Smooth muscle cell (in vitro differentiated cells): ENCODE data around the gene HOXC5. TPM values are rescaled to one million over a fixed set of nuclear protein-coding genes. Genes with fewer than 3 reads are reported as not detected.

Experiments
- DNase-seq: peaks from one replicate; lab custom pipeline; 2025; ENCODE audit not compliant: unreplicated experiment; lab: John Stamatoyannopoulos, UW
- H2AFZ ChIP-seq: fragments of 200-600 bp; sonication (generic); 2 replicates; pipeline ENCODE4 v1.6.0; 2016; ENCODE audit warnings: antibody characterized with exemption, low read depth, mild to moderate bottlenecking
- H3F3A ChIP-seq: fragments of 200-600 bp; sonication (generic); 2 replicates; pipeline ENCODE4 v1.6.0; 2017; ENCODE audit warnings: antibody characterized with exemption, low read depth
- H3K27ac ChIP-seq: fragments of 200-600 bp; sonication (generic); 2 replicates; pipeline ENCODE4 v1.5.1; 2016; ENCODE audit warnings: low read depth, mild to moderate bottlenecking
- H3K27me3 ChIP-seq: fragments of 200-600 bp; sonication (generic); 2 replicates; pipeline ENCODE4 v1.6.1; 2016; ENCODE audit warnings: low read depth, mild to moderate bottlenecking
- H3K36me3 ChIP-seq: fragments of 200-600 bp; sonication (generic); 2 replicates; pipeline ENCODE4 v1.5.1; 2016; ENCODE audit warnings: low read depth
- H3K4me1 ChIP-seq: fragments of 200-600 bp; sonication (generic); 2 replicates; pipeline ENCODE4 v1.5.1; 2016; ENCODE audit warnings: low read depth
- H3K4me2 ChIP-seq: fragments of 200-600 bp; sonication (generic); 2 replicates; pipeline ENCODE4 v1.6.0; 2016; ENCODE audit warnings: mild to moderate bottlenecking
- H3K4me3 ChIP-seq: fragments of 200-600 bp; sonication (generic); 2 replicates; pipeline ENCODE4 v1.5.1; 2016; ENCODE audit warnings: mild to moderate bottlenecking
- H3K79me2 ChIP-seq: fragments of 200-600 bp; sonication (generic); 2 replicates; pipeline ENCODE4 v1.6.0; 2016; ENCODE audit warnings: low read depth, mild to moderate bottlenecking
- H3K9ac ChIP-seq: fragments of 200-600 bp; sonication (generic); 2 replicates; pipeline ENCODE4 v1.6.0; 2016; ENCODE audit warnings: low read depth
- H3K9me3 ChIP-seq: fragments of 200-600 bp; sonication (generic); replicated peaks from 2 replicates; pipeline ENCODE4 v1.5.1; 2016; ENCODE audit warnings: low read depth
- H4K20me1 ChIP-seq: fragments of 200-600 bp; sonication (generic); 2 replicates; pipeline ENCODE4 v1.6.0; 2016; ENCODE audit warnings: low read depth
- WGBS: methylation state at CpG from one replicate; pipeline ENCODE4 v1.1.7; 2016; ENCODE audit warnings: low lambda C conversion rate; 5-methylcytosine and 5-hydroxymethylcytosine counted together
- polyA plus RNA-seq: library from polyadenylated mRNA; unstranded; fragments of >200 nt; fragmentation: Nextera tagmentation; extraction: Ambion mirVana; gene quantifications from 2 replicates; pipeline ENCODE4 v1.2.1, GENCODE V29; 2016
- total RNA-seq: library from RNA; depleted of rRNA; stranded (reverse); fragments of >200 nt; gene quantifications from 2 replicates; pipeline ENCODE4 v1.2.3, GENCODE V29; 2014
- TF ChIP-seq, protein P1 (sequence below): fragments of 200-600 bp; sonication (generic); IDR thresholded peaks from 2 replicates; pipeline ENCODE4 v1.5.1; 2017; ENCODE audit warnings: borderline replicate concordance, mild to moderate bottlenecking, antibody characterized with exemption; ENCODE audit not compliant: insufficient read depth, poor library complexity, severe bottlenecking

HOXC5 gene
- total and polyA plus RNA-seq, 2 experiments from 2014 or later: 0.54 to 1.3 TPM

- H3K4me1 ChIP-seq: no peaks in the 10 kb centered on the region
- no peaks in the 10 kb centered on the region for H3K9me3 ChIP-seq
- H3K9ac ChIP-seq: no peak within 1 kb of the TSS
- H2AFZ ChIP-seq: no peak within 1 kb of the TSS
- peak within 1 kb of the TSS; percentile 86 for H3K4me2 ChIP-seq
- no peak within 1 kb of the TSS for H3K27ac ChIP-seq
- 10% methylated on average over 45 of the region's 52 CpGs for WGBS
- no peaks in the 10 kb centered on the region for H3K36me3 ChIP-seq
- no peak for DNase-seq
- no peaks in the 10 kb centered on the region for H3F3A ChIP-seq
- H3K79me2 ChIP-seq: no peaks in the 10 kb centered on the region
- TF ChIP-seq, protein P1, sequence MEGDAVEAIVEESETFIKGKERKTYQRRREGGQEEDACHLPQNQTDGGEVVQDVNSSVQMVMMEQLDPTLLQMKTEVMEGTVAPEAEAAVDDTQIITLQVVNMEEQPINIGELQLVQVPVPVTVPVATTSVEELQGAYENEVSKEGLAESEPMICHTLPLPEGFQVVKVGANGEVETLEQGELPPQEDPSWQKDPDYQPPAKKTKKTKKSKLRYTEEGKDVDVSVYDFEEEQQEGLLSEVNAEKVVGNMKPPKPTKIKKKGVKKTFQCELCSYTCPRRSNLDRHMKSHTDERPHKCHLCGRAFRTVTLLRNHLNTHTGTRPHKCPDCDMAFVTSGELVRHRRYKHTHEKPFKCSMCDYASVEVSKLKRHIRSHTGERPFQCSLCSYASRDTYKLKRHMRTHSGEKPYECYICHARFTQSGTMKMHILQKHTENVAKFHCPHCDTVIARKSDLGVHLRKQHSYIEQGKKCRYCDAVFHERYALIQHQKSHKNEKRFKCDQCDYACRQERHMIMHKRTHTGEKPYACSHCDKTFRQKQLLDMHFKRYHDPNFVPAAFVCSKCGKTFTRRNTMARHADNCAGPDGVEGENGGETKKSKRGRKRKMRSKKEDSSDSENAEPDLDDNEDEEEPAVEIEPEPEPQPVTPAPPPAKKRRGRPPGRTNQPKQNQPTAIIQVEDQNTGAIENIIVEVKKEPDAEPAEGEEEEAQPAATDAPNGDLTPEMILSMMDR: no peak
- H3K27me3 ChIP-seq: peaks cover 100% of the 10 kb centered on the region
- peak within 1 kb of the TSS; percentile 46 for H3K4me3 ChIP-seq
- H4K20me1 ChIP-seq: peaks cover 6% of the 10 kb centered on the region
These were observed 21.2 kb downstream of the HOXC5 start, which contains the start of gene HOXC4 for GRCh38 chr12:54053751-54054741. HOXC4 (plus strand) TSS chr12:54053835; CDS start chr12:54053923, 88 bp downstream.

- H3K27ac ChIP-seq: no peak overlapping the region
- TF ChIP-seq, protein P1: no peak
- no peak overlapping the region for H2AFZ ChIP-seq
These were observed 21.9 kb downstream of the HOXC5 start for GRCh38 chr12:54054742-54055194.

DNA sequence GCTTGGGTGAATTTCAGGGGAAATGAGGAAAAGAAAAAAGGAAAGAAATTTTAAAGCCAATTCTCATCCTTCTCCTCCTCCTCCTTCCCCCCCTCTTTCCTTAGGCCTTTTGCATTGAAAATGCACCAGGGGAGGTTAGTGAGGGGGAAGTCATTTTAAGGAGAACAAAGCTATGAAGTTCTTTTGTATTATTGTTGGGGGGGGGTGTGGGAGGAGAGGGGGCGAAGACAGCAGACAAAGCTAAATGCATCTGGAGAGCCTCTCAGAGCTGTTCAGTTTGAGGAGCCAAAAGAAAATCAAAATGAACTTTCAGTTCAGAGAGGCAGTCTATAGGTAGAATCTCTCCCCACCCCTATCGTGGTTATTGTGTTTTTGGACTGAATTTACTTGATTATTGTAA, 22.7 kb downstream of the HOXC5 start:
- H4K20me1 ChIP-seq: peaks cover 6% of the 10 kb centered on the region
- no peaks in the 10 kb centered on the region for H3F3A ChIP-seq
- no peaks in the 10 kb centered on the region for H3K9me3 ChIP-seq
- no peak overlapping the region for H2AFZ ChIP-seq
- 39% methylated on average over 2 of the region's 2 CpGs for WGBS
- TF ChIP-seq, protein P1: no peak
- no peaks in the 10 kb centered on the region for H3K4me1 ChIP-seq
- no peak overlapping the region for H3K4me2 ChIP-seq
- peaks cover 100% of the 10 kb centered on the region for H3K27me3 ChIP-seq
- no peak overlapping the region for H3K9ac ChIP-seq
- no peak for DNase-seq
- no peaks in the 10 kb centered on the region for H3K36me3 ChIP-seq
- no peak overlapping the region for H3K4me3 ChIP-seq
- H3K27ac ChIP-seq: no peak overlapping the region
- H3K79me2 ChIP-seq: no peaks in the 10 kb centered on the region

More at GRCh38 chr12:54054742-54055194, 21.9 kb downstream of the HOXC5 start:
- Histone ChIP-seq H3K4me2 (no peak overlapping the region), H3K4me3 (peak overlapping the region; percentile 46), H3F3A (no peaks in the 10 kb centered on the region), H4K20me1 (peaks cover 6% of the 10 kb centered on the region), H3K4me1 (no peaks in the 10 kb centered on the region), H3K9me3 (no peaks in the 10 kb centered on the region), H3K79me2 (no peaks in the 10 kb centered on the region), H3K9ac (no peak overlapping the region), H3K27me3 (peaks cover 100% of the 10 kb centered on the region), H3K36me3 (no peaks in the 10 kb centered on the region)
- DNase-seq: no peak
- WGBS: 12% methylated on average over 24 of the region's 24 CpGs
